ENCODE results near the gene PIP4K2C. TPM values are rescaled to one million over a fixed set of nuclear protein-coding genes. Genes with fewer than 3 reads are reported as not detected.

The PIP4K2C gene
- 11.9 TPM for total RNA-seq
- long read RNA-seq, transcript PIP4K2C-201 (10 exons, 2,924 nt) = major isoform, 17 of 20 reads
- long read RNA-seq, partial matches to known transcripts = 1 of 20 reads
- long read RNA-seq, other reads (novel, unspliced or antisense) = 1 of 20 reads

DNA sequence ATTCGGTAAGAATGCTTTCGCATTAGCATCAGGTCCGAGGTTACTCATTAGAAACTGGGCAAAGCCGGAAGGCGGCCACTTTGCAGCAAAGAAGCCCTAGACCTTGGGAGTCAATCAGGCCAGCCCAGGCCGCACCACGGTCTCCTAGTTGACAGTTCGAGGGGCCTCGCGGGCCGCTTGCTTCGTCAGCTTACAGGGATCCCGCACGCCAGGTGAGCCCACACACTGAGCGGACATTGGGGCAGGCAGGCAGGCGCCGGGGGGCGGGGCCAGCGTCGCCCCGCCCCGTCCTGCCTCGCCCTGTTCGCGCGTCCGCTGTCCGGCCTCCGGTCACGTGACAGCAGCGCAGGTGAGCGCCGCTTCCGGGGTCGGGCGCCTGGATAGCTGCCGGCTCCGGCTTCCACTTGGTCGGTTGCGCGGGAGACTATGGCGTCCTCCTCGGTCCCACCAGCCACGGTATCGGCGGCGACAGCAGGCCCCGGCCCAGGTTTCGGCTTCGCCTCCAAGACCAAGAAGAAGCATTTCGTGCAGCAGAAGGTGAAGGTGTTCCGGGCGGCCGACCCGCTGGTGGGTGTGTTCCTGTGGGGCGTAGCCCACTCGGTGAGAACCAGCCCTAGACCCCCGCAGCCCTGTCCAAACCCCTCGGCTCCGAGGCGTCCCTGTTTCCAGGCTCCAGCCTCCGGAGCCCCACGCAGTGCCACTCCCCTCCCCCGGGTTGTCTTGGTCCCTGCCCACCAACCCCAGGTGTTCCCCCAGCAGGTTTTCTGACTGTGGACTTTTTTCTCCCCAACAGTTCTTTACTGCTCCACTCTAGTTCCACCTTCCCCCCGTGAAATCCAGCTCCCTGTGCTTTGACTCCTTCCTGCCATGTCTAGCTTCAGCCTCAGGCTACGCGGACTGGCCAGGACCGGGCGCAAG, at the start of gene PIP4K2C:
TSS of gene PIP4K2C (plus strand) at position 329 of the 918 bp plus-strand sequence. CDS start at position 427, 98 bp downstream.
- intact Hi-C loops (cut with micrococcal nuclease) = no loop called here
- ATAC-seq (peak; percentile 99), DNase-seq (peak; percentile 91)

DNA sequence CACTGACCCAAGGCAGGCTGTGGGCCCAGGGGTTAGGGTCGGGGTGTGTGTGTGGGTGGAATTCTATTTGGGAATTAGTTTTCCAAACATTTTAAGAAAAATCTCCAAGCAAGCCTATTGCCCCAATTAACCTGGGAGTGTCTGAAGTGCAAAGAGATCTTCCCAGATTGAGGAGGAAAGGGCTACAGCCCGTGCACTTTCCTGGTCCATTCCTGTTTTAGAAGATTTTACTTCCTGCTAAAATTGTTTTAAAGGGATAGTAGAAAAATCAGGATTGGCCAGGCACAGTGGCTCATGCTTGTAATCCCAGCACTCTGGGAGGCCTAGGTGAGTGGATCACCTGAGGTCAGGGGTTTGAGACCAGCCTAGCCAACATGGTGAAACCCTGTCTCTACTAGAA, 49.3 kb upstream of the PIP4K2C start:
- DNase-seq (no peak), ATAC-seq (no peak)
- intact Hi-C loops (cut with micrococcal nuclease) = no loop called here

DNA sequence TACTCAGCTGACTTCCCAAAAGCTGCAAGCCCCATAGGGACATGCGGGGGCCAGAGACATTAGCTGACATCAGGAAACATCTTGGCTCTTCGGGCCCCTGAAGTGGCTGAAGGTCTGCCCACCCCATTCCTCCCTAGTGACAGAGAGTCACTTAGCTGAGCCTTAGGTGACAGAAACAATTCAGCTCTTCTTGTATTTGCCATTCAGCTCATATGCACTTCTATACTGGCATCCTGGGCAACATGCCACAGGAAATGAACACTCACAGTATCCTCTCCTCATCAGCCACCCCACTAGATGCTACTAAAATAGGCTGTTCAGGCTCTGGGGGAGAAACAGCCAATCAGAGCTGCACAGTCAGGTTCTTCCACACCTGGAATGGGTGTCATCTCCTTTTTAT, 47.4 kb upstream of the PIP4K2C start:
- DNase-seq (no peak), ATAC-seq (no peak)
- intact Hi-C loops (cut with micrococcal nuclease) = no loop called here

DNA sequence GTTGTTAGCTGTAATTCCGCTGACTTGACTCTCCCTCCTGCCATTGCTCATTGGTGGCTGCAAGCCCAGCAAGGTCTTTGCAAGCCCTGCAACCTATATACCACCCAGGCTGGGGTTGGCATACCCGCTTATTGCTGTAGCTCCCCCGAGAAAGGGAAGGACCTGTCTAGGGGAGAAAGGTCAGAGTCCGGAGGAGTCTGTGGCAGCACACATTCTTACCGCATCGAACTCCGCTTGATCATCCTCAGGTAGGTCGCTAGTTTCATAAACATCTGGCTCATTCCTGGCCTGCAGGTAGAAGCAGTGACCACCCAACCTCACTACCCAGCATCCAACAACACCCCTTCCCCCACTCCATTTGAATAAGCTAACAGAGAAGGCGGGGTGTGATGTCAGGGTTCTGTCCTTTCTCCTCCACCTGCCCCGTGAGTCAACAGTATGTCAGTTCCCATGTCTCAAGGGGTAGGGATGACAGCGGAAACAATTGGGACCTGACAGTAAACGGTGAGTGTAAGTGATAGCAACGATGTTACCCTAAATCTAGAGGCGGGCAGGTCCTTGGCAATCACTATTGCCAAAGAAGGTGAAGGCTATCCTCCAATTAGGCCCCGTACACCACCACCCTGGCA, 45.1 kb upstream of the PIP4K2C start:
- no peak for DNase-seq
- ATAC-seq = no peak
- intact Hi-C loops (cut with micrococcal nuclease) = no loop called here

DNA sequence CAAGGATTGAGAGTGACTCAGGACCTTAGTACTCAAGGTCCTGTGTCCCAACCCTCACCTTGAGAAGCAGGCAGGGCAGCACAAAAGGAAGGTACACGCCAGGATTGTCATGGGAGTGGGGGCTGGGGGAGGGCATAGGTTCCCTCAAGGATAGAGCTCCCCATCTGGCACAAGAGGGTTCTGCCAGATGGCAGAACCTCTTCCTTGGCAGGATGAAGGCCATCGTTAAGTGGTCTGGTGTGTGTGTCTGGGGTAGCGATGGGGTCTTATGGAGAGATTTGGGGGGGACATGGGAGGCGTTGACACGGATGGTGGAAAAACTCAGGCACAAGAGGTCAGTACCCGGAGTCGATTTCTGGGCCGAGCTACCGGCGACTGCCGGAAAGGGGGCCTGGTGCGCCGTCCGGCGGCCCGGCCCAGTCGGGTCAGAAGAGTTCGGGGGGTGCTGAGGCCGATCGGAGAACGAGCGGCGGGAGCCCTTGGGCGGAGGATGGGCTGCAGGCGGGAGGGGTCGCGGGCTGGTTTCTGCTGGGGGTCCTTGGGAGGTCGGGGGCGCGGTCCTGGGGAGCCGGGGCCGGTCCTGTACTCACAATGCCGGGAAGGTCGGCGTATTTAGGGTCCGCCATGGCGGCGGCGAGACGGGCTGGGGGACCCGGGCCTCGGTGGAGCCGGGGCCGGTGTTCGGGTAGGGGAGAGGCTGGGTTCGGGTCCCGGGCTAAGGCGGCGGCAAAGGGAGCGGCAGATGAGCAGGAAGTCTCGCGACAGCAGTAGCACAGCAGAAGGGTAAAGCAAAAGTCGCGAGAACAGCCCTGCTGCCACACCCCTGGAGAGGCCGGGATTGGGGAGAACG, 44.3 kb upstream of the PIP4K2C start, which contains the start of gene DCTN2:
TSS of gene DCTN2 (minus strand) at position 755 of the 850 bp plus-strand sequence. CDS start at position 626, 129 bp downstream.
- intact Hi-C loops (cut with micrococcal nuclease) = no loop called here
- peak; percentile 95 for DNase-seq
- peak; percentile 99 for ATAC-seq

DNA sequence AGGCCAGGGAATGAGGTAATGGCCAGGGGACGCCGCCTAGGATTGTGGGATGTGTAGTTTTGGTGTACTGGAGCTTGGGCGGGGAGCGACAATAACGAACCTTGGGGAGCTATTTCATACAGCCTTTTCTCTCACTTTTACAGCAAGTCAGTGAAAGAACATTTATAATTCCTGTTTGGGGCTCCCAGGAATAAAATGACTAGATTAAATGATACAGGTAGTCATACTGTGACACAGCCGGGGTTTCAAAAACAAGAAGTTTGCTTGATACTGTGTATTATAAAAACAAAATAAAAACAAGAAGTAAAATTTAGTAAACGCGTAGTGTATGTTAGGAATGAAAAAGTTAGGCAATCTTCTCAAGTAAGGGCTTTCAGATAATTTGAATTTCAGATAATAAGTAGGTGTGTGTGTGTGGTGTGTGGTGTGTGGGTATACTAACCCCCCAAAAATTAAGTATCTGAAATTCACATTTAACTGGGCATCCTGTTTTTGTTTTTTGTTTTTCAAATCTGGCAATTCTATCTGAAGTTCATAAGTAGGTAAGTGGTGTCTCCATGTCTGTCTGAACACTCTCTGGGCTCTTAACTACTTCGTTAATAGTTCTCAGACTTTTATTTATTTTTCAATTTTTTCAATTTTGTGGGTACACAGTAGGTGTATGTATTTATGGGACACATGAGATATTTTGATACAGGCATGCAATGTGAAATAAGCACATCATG, 43.5 kb upstream of the PIP4K2C start:
- ATAC-seq (no peak), DNase-seq (no peak)
- intact Hi-C loops (cut with micrococcal nuclease) = no loop called here

DNA sequence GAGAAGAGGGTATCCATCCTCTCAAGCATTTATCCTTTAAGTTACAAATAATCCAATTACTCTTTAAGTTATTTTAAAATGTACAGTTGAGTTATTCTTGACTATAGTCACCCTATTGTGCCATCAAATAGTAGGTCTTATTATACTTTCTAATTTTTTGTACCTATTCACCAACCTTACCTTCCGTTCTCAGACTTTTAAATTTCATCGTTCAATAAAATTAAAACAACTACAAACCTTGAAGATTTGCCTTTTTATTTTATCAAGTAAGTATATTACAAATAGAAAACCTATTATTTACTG, 43.0 kb upstream of the PIP4K2C start:
- intact Hi-C loops (cut with micrococcal nuclease) = no loop called here
- DNase-seq (no peak), ATAC-seq (no peak)

DNA sequence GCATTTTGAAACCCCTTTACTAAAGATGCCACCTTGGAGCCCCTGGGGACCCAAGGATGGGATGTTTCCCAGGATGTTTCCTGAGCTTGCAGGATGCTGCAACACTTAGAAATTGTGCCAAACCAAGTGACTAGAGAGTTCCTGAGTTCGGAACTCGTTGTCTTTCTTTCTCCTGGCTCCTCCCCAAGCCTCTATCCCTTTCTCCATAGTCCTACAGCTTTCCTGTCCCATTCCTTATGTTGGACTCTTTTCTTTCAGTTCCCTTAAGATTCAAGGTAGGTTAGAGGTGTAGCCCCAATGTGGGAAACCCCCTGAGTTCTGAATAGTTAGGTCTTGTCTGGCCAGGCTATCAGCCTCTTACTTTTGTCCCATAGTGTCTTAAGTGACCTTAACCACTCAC, 42.5 kb upstream of the PIP4K2C start:
- DNase-seq (no peak), ATAC-seq (no peak)
- intact Hi-C loops (cut with micrococcal nuclease) = no loop called here

DNA sequence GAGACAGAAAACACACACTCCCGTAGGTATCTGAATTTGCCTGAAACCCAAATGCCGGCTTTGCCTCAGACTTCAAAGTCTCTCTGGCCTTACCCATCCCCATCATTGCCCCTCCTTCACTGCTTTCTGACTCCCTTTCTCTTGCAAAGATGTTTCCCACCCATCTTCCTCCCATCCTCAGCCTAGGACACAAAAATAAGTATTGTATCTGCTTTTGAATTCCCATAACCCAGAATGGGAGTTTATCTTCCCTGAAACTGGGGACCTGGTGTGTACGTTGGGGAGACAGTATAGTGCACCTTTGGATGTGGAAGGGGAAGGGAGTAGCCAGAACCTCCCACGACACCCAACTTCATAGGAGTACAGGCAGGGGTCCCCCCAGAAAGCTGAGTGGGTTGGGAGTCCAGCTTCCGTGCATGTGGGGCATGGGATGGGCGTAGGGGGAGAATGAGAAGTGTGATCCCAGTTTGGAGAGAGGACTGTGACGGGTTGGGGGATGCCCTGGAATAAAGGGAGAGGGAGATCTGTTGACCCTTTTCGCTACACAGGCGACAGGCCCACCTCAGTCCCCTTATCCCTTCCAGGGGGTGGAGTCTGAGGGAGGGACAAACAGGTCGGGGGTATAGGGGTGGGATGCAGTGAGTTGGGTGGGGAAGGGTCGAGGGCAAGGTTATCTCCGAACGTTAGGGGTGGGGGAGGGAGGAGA, 41.6 kb upstream of the PIP4K2C start:
- intact Hi-C loops (cut with micrococcal nuclease) = no loop called here
- DNase-seq (no peak), ATAC-seq (no peak)

DNA sequence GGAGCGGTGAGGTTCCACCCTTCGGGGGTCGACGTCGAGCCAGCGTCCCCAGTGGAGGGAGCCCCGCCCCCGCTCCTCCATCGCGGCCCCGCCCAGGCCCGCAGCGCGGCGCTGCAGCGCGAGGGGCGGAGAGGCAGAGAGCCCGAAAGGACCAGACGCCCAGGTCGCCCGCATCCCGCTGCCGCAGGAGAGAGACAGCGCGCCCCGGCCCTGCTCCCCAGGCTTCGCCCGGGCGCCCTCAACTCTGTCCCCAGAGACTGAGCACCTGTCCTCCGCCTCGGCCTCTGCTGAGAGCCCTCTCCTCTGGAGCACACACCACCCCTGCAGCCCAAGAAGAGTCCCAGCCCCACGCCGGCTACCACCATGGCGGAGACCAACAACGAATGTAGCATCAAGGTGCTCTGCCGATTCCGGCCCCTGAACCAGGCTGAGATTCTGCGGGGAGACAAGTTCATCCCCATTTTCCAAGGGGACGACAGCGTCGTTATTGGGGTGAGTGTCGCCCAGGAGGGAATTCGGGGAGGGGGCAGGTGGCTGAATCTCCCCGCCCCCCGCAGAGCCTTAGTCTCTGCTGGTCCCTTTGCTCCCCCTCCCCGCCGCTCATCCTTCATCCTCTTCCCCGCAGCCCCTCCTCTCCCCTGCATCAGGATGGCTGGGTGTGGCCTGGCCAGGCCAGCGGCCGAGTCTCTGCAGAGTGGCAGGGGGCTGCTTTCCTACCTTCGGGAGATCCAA, 40.9 kb upstream of the PIP4K2C start, which contains the start of gene KIF5A:
TSS of gene KIF5A (plus strand) at position 136 of the 732 bp plus-strand sequence. CDS start at position 364, 228 bp downstream.
- DNase-seq (peak; percentile 47), ATAC-seq (no peak)
- intact Hi-C loops (cut with micrococcal nuclease) = no loop called here

DNA sequence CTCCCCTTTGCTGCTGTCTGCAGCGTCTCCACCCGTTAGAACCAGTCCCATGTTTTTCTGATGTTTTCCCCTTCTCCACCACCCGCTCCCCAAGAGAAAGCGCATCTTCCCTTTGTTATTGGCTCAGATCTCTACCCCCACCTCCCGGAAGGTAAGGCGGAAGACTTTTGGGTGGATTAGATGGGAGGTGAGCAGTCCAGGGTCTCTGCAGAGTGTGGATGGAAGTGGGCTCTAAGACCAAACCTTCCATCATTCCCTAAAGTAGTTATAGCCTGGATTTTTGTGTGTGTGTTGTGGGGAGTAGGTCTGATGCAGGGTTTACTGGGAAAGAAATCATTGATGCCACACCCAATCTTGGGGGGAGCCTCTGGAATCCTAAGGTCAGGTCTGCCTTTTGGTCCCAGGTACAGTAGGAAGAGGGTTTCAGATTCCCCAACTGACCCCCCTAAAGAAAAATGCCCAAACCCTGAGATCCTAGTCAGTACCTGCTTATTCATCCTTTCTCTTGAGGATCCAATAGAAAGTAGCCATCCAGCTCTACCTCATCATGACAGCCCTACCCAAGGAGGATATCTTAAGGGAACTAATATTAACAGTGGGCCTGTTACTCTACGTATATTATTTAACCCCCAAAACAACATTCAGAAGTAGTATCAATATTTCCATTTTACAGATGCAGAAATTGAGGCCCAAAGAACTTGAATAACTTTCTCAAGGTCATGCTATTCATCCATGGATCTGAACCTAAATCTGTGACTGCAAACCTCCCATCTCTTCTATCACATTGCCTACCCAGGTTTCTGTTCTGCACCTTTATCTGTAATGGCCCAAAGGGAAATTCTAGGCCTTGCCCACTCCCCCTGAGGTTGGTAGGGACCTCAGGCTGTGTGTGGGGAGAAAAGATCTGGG, 40.1 kb upstream of the PIP4K2C start:
- DNase-seq (no peak), ATAC-seq (no peak)
- intact Hi-C loops (cut with micrococcal nuclease) = no loop called here

DNA sequence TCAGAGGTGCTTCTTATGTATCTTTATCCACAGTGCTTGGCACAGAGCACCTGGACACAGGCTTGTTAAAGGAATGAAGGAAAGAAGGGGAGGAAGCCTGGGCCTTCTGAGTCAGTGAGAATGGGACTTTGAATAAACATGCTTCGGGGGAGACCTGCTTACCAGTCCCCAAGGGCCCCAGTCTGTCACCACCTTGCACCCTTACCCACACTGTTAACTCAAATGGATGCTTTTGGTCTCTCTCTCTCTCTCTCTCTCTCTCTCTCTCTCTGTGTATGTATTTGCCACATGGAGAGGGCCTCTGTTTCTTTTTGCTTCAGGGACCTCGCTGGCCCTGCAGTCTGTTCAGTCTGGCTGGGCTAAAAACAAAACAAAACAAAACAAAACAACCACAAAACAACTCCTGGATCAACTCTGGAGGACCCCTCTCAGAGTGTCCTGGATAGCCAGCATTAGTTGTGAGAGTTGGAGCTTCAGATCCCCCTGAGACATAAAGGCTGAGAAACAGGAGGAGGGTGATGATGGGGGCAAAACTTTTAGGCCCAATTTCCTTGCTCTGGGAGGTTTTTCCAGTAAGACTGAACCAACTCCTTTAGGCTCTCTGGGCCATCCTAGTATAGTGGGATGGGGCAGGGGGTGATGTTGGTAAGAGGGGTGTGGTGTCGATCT, 39.2 kb upstream of the PIP4K2C start:
- intact Hi-C loops (cut with micrococcal nuclease) = no loop called here
- no peak for ATAC-seq
- no peak for DNase-seq

DNA sequence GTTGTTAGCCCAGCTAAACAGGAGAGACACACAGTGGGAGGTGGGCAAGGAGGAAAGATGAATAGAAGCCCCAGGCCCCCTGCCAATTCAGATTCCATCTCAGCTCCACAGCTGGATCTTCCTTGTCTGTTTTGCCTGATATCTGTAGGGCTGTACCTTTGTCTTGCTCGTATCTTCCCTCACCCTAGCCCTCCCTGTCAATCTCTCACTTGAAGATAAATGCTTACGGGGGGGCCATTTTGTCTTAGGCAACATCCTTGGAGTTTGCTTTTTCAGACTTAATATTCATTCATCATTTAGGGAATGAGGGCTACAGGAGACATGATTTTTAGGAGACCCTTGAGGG, 38.7 kb upstream of the PIP4K2C start:
- intact Hi-C loops (cut with micrococcal nuclease) = no loop called here
- ATAC-seq (no peak), DNase-seq (no peak)

DNA sequence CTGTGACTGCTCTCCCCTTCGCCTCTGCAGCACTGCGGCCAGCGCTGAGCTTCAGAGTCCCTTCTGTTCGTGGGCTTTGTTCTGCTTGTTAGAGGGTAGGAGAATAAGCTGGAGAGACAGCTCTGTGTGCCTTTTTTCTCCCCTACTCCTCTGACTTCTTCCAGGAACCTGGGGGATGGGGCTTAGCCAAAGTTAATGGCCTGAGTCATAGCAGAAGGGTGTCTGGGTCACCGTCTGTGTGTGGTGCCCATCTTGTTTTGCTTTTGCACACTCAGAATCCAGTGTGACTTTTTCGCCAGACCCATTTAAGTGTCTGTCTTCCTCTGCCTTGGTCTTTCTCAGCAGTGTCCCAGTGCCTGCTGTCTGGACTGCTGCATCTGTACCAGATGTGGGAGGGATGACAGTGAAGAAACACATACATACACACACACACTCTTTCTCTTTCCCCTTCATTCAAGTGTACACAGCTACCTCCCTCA, 38.1 kb upstream of the PIP4K2C start:
- no peak for ATAC-seq
- DNase-seq = no peak
- intact Hi-C loops (cut with micrococcal nuclease) = no loop called here

DNA sequence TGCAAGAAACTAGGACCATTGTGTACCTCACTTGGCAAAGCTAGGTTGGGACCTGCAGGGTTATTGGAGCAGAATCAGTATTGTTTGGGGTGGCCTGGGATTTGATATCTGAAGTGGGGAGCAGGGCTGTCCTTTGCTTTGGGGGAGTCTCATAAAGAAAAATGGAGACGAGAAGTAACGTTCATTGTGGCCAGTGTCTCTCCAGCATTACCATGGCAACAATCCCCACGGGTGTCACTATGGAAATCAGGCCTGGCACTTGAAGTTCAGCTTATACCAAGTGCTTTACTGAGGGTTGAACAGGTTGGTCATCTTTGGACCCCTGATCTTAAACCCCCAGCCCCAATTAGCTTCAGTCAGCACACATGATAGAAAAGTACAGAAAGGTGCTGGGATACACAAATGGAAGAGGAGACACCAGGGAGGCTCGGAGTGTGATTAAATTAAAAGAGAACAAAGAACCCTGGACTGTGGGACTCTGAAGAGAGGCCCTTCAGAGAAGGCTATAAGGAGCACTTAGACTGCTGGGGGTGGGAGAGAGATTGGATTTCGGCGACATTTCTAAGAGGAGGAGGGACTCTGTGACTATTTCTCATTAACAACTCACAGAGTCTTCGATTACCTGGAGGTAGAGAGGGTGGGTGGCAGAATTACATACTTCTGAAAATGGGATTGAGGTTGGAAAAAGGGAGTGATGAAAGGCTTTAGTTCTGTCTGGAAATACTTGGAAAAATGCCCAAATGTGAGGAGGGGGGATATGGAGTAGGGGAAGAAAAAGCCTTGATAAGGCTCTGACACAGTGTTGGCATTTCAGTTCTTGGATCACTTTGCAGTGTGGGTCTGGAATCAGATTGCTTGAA, 37.4 kb upstream of the PIP4K2C start:
- intact Hi-C loops (cut with micrococcal nuclease) = no loop called here
- ATAC-seq (no peak), DNase-seq (no peak)

Measured in left ventricle myocardium superior (tissue), 1 donor.